HCT116 (cell line): ENCODE results near the gene UGT1A6. TPM values are rescaled to one million over a fixed set of nuclear protein-coding genes. Genes with fewer than 3 reads are reported as not detected.

Experiments
- ATAC-seq: fragments of 200-7000 bp; cut with Tn5 transposase; 2 replicates; pipeline ENCODE4 v1.9.1; 2020; ENCODE audit warnings: mild to moderate bottlenecking, moderate library complexity
- BruUV-seq: library from RNA; stranded (reverse); fragments of 400-500 nt; replicated peaks from 2 replicates; lab custom pipeline; 2021; lab: Mats Ljungman, UMichigan
- CTCF ChIA-PET: fragments of 300-600 bp; sonication (Branson Sonifier 250); formaldehyde crosslinking; loops from one replicate; lab custom pipeline; 2021; ENCODE audit warnings: antibody characterized with exemption; lab: Charles Lee
- POLR2A ChIA-PET: fragments of 300-600, 350-600 bp; sonication (Branson Sonifier 250); formaldehyde crosslinking; loops from one replicate; lab custom pipeline; 2021; ENCODE audit warnings: antibody characterized with exemption; lab: Charles Lee
- RAD21 ChIA-PET, 2 experiments: fragments of 300-600 bp; sonication (Branson Sonifier 250); formaldehyde crosslinking; loops; one replicate each; lab custom pipeline; 2023; ENCODE audit warnings: low total read pairs in 2 of 2; ENCODE audit not compliant: uncharacterized antibody in 2 of 2, unreplicated experiment in 2 of 2, low non-redundant PET in 1 of 2; lab: Charles Lee
- DNase-seq: peaks from one replicate; pipeline ENCODE4 v3.0.0-alpha.2; 2010; ENCODE audit warnings: low read depth, low spot score
- H2AFZ ChIP-seq: fragments of 200-600 bp; shearing (Covaris generic), sonication (generic); 2 replicates; pipeline ENCODE4 v1.6.1; 2017; ENCODE audit warnings: low read depth, mixed run types, mixed read lengths, antibody characterized with exemption, low read length; ENCODE audit not compliant: poor library complexity, severe bottlenecking
- H3K27ac ChIP-seq: 2 replicates; pipeline ENCODE4 v1.5.1; 2012; ENCODE audit warnings: low read depth, low read length
- H3K27me3 ChIP-seq: fragments of 200-600 bp; sonication (generic); 2 replicates; pipeline ENCODE4 v1.6.1; 2016; ENCODE audit warnings: mixed run types, low read length, mixed read lengths; ENCODE audit not compliant: insufficient read depth
- H3K36me3 ChIP-seq, 2 experiments: fragments of 200-500 bp in 1 of 2; fragments of 200-600 bp in 1 of 2; sonication (Bioruptor generic) in 1 of 2; sonication (generic) in 1 of 2; 2 replicates each; pipeline versions ENCODE4 v1.5.1 to v1.6.1; 2014 to 2016; ENCODE audit warnings: low read length in 2 of 2, inconsistent platforms in 1 of 2, mixed read lengths in 1 of 2, mixed run types in 1 of 2; ENCODE audit not compliant: insufficient read depth in 2 of 2, control insufficient read depth in 1 of 2
- H3K4me1 ChIP-seq, 2 experiments: fragments of 200-600 bp in 1 of 2; sonication (generic) in 1 of 2; 2 replicates each; pipeline versions ENCODE4 v1.5.1 to v1.6.1; 2012 to 2017; ENCODE audit warnings: low read length in 2 of 2, inconsistent platforms in 1 of 2, mild to moderate bottlenecking in 1 of 2, mixed read lengths in 1 of 2, mixed run types in 1 of 2, moderate library complexity in 1 of 2; ENCODE audit not compliant: insufficient read depth in 2 of 2, control insufficient read depth in 1 of 2
- H3K4me2 ChIP-seq: fragments of 200-600 bp; sonication (generic); 2 replicates; pipeline ENCODE4 v1.6.1; 2017; ENCODE audit warnings: mixed run types, low read length, mixed read lengths
- H3K4me3 ChIP-seq, 2 experiments: fragments of 200-600 bp in 1 of 2; sonication (generic) in 1 of 2; replicated peaks in 1 of 2; 2 replicates each; pipeline ENCODE4 v1.5.1; 2011 to 2016; ENCODE audit warnings: low read length in 2 of 2, control low read depth in 1 of 2, low read depth in 1 of 2, mild to moderate bottlenecking in 1 of 2, mixed read lengths in 1 of 2, mixed run types in 1 of 2
- H3K79me2 ChIP-seq: fragments of 200-600 bp; sonication (generic); 2 replicates; pipeline ENCODE4 v1.6.1; 2017; ENCODE audit warnings: mild to moderate bottlenecking, mixed run types, low read length, moderate library complexity, mixed read lengths; ENCODE audit not compliant: insufficient read depth
- H3K9ac ChIP-seq: fragments of 200-600 bp; sonication (generic); 2 replicates; pipeline ENCODE4 v1.6.1; 2016; ENCODE audit warnings: low read length, mixed read lengths
- H3K9me2 ChIP-seq: fragments of 200-600 bp; sonication (generic), shearing (Covaris generic); 2 replicates; pipeline ENCODE4 v1.6.1; 2017; ENCODE audit warnings: mixed run types, mild to moderate bottlenecking, moderate library complexity; ENCODE audit not compliant: insufficient read depth
- H3K9me3 ChIP-seq, 2 experiments: fragments of 200-500 bp in 1 of 2; fragments of 200-600 bp in 1 of 2; sonication (Bioruptor generic) in 1 of 2; sonication (generic) in 1 of 2; 2 replicates each; pipeline ENCODE4 v1.6.1; 2014 to 2017; ENCODE audit warnings: low read length in 2 of 2, mixed read lengths in 2 of 2, inconsistent platforms in 1 of 2, low read depth in 1 of 2, mild to moderate bottlenecking in 1 of 2, mixed run types in 1 of 2, moderate library complexity in 1 of 2; ENCODE audit not compliant: control insufficient read depth in 1 of 2, insufficient read depth in 1 of 2
- H4K20me1 ChIP-seq: fragments of 200-600 bp; sonication (generic), shearing (Covaris generic); 2 replicates; pipeline ENCODE4 v1.6.1; 2017; ENCODE audit warnings: mixed run types, mild to moderate bottlenecking, moderate library complexity; ENCODE audit not compliant: insufficient read depth
- CBX3 ChIP-seq: IDR thresholded peaks from 2 replicates; pipeline ENCODE4 v1.6.1; 2012; ENCODE audit warnings: low read depth
- CEBPB ChIP-seq: IDR thresholded peaks from 2 replicates; pipeline ENCODE4 v1.6.1; 2012; ENCODE audit warnings: low read depth
- EGR1 ChIP-seq: IDR thresholded peaks from 2 replicates; pipeline ENCODE4 v1.6.1; 2012; ENCODE audit warnings: low read depth
- EZH2 ChIP-seq: fragments of 200-600 bp; sonication (generic); IDR thresholded peaks from 2 replicates; pipeline ENCODE4 v1.6.1; 2017; ENCODE audit warnings: antibody characterized with exemption, mixed run types
- EZH2phosphoT487 ChIP-seq: fragments of 200-600 bp; IDR thresholded peaks from 2 replicates; pipeline ENCODE4 v1.6.1; 2018; ENCODE audit warnings: antibody characterized with exemption, borderline replicate concordance
- FOSL1 ChIP-seq: IDR thresholded peaks from 2 replicates; pipeline ENCODE4 v1.6.1; 2012; ENCODE audit warnings: low read depth
- POLR2A ChIP-seq: IDR thresholded peaks from 2 replicates; pipeline ENCODE4 v1.7.0; 2011; ENCODE audit warnings: borderline replicate concordance; ENCODE audit not compliant: insufficient read depth, insufficient read length; ENCODE audit errors: extremely low read depth
- POLR2AphosphoS5 ChIP-seq: IDR thresholded peaks from 2 replicates; pipeline ENCODE4 v1.6.1; 2011; ENCODE audit warnings: mild to moderate bottlenecking, low read depth, low read length, moderate library complexity
- SIN3A ChIP-seq: IDR thresholded peaks from 2 replicates; pipeline ENCODE4 v1.6.1; 2012; ENCODE audit warnings: low read depth
- SRF ChIP-seq: IDR thresholded peaks from 2 replicates; pipeline ENCODE4 v1.6.1; 2012; ENCODE audit warnings: low read depth
- TCF7L2 ChIP-seq: IDR thresholded peaks from 2 replicates; pipeline ENCODE4 v1.7.0; 2011; ENCODE audit warnings: borderline replicate concordance, inconsistent platforms; ENCODE audit not compliant: insufficient read depth, insufficient read length; ENCODE audit errors: extremely low read depth
- YY1 ChIP-seq: IDR thresholded peaks from 2 replicates; pipeline ENCODE4 v1.6.1; 2011; ENCODE audit warnings: low read length, low read depth, moderate library complexity, mild to moderate bottlenecking; ENCODE audit not compliant: insufficient replicate concordance; ENCODE audit errors: extremely low read depth
- ZFX ChIP-seq: fragments of 450-650 bp; IDR thresholded peaks from 2 replicates; pipeline ENCODE4 v1.6.1; 2017
- ZNF274 ChIP-seq: fragments of 200-500 bp; sonication (Bioruptor generic); IDR thresholded peaks from 2 replicates; pipeline ENCODE4 v1.6.1; 2014; ENCODE audit warnings: mild to moderate bottlenecking, low read depth, low read length, inconsistent platforms
- intact Hi-C: fragments of 100-400 bp; cut with micrococcal nuclease; formaldehyde crosslinking; loops from 2 replicates; pipeline ENCODE4 v1.10.0; 2022
- total RNA-seq: library from RNA; stranded (reverse); gene quantifications from one replicate; pipeline ENCODE4 v1.2.1, GENCODE V29; 2021; ENCODE audit not compliant: unreplicated experiment
- TF ChIP-seq, protein P1 (sequence below): IDR thresholded peaks from 2 replicates; pipeline ENCODE4 v1.6.1; 2011; ENCODE audit warnings: mild to moderate bottlenecking, low read length, moderate library complexity; ENCODE audit not compliant: insufficient replicate concordance; ENCODE audit errors: extremely low read depth
- TF ChIP-seq, protein P2 (sequence below): IDR thresholded peaks from 2 replicates; pipeline ENCODE4 v1.6.1; 2012
- TF ChIP-seq, protein P3 (sequence below): IDR thresholded peaks from 2 replicates; pipeline ENCODE4 v1.6.1; 2012; ENCODE audit warnings: low read depth

Gene UGT1A6
- total RNA-seq, 1 experiment from 2014 or later, result not detected

DNA sequence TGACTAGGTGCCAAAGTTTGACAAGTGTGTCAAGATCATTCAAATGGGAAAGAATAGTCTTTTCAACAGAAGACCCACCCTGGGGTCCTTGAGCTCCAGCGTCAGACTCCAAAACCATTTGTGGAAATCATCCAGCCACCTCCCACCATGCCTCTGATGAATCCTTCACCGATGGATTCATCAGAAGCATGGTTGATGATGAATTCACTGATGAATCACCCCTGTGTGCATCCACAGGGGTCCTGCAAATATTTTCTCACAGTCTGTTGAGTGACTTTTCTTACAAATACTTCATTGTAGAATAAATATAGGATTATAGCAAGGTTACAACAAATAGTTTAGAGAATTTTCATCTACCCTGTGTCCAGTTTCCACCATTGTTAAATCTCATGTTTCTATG is 16.6 kb upstream of the UGT1A6 start:
- POLR2A ChIA-PET, result no interaction called here
- CTCF ChIA-PET, result no interaction called here
- H3K27me3 ChIP-seq, result peaks cover 18% of the 10 kb centered on the region; the same call in 1 of the 2 replicates
- H3K9ac ChIP-seq, result no peak overlapping the region
- H3K9me3 ChIP-seq, result no peaks in the 10 kb centered on the region
- no peak overlapping the region for H3K4me3 ChIP-seq
- H3K27ac ChIP-seq, result no peak overlapping the region
- RAD21 ChIA-PET, result no interaction called here
- no peaks in the 10 kb centered on the region for H4K20me1 ChIP-seq
- TF ChIP-seq, protein P1, sequence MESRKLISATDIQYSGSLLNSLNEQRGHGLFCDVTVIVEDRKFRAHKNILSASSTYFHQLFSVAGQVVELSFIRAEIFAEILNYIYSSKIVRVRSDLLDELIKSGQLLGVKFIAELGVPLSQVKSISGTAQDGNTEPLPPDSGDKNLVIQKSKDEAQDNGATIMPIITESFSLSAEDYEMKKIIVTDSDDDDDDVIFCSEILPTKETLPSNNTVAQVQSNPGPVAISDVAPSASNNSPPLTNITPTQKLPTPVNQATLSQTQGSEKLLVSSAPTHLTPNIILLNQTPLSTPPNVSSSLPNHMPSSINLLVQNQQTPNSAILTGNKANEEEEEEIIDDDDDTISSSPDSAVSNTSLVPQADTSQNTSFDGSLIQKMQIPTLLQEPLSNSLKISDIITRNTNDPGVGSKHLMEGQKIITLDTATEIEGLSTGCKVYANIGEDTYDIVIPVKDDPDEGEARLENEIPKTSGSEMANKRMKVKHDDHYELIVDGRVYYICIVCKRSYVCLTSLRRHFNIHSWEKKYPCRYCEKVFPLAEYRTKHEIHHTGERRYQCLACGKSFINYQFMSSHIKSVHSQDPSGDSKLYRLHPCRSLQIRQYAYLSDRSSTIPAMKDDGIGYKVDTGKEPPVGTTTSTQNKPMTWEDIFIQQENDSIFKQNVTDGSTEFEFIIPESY, result no peak
- TF ChIP-seq POLR2A (no peak), TCF7L2 (no peak), POLR2AphosphoS5 (no peak)
- no peaks in the 10 kb centered on the region for H3K79me2 ChIP-seq
- BruUV-seq, result no TSS peak
- no peaks in the 10 kb centered on the region for H3K4me1 ChIP-seq
- intact Hi-C loops, result no loop called here
- H3K9me2 ChIP-seq, result no peaks in the 10 kb centered on the region
- H2AFZ ChIP-seq, result no peak overlapping the region
- no peak for ATAC-seq
- H3K4me2 ChIP-seq, result no peak overlapping the region
- DNase-seq, result no peak
- H3K36me3 ChIP-seq, result no peaks in the 10 kb centered on the region

DNA sequence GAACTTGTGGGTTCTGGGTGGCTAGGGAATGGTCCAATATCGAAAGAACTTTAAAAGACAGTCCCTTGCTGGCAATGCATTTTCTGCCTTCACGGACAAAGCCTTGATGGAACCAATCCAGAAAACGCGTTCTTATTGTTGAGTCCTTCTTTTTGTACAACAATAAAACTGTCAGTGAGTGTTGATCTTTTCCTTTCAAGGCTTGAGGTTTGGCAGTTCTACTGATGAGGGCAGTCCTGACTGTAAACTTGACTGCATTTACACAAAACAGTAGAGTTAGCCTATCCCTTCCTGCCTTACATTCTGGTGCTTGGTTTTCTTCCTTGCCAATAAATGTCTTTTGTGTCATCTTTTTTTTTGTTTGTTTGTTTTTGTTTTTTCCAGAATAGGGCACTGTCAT is 13.5 kb upstream of the UGT1A6 start:
- no peak for ATAC-seq
- ChIA-PET POLR2A (no interaction called here), RAD21 (no interaction called here), CTCF (no interaction called here)
- H3K27ac ChIP-seq, result no peak overlapping the region
- H3K36me3 ChIP-seq, result no peaks in the 10 kb centered on the region
- H3K9ac ChIP-seq, result no peak overlapping the region
- intact Hi-C loops, result no loop called here
- no peak overlapping the region for H2AFZ ChIP-seq
- no peak for DNase-seq
- H3K4me2 ChIP-seq, result no peak overlapping the region
- no peaks in the 10 kb centered on the region for H3K9me3 ChIP-seq
- H3K27me3 ChIP-seq, result peaks cover 18% of the 10 kb centered on the region; the same call in 1 of the 2 replicates
- no peaks in the 10 kb centered on the region for H3K4me1 ChIP-seq
- BruUV-seq, result no TSS peak
- no peaks in the 10 kb centered on the region for H4K20me1 ChIP-seq
- no peak overlapping the region for H3K4me3 ChIP-seq
- H3K9me2 ChIP-seq, result no peaks in the 10 kb centered on the region
- no peaks in the 10 kb centered on the region for H3K79me2 ChIP-seq
- no peak for TF ChIP-seq CBX3
- TF ChIP-seq, protein P2, sequence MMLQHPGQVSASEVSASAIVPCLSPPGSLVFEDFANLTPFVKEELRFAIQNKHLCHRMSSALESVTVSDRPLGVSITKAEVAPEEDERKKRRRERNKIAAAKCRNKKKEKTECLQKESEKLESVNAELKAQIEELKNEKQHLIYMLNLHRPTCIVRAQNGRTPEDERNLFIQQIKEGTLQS, result no peak
- TF ChIP-seq ZFX, result no peak
- TF ChIP-seq EZH2phosphoT487, result no peak
- no peak for TF ChIP-seq TCF7L2
- TF ChIP-seq FOSL1, result no peak
- no peak for TF ChIP-seq POLR2AphosphoS5
- no peak for TF ChIP-seq CEBPB
- TF ChIP-seq SIN3A, result no peak
- TF ChIP-seq, protein P3, sequence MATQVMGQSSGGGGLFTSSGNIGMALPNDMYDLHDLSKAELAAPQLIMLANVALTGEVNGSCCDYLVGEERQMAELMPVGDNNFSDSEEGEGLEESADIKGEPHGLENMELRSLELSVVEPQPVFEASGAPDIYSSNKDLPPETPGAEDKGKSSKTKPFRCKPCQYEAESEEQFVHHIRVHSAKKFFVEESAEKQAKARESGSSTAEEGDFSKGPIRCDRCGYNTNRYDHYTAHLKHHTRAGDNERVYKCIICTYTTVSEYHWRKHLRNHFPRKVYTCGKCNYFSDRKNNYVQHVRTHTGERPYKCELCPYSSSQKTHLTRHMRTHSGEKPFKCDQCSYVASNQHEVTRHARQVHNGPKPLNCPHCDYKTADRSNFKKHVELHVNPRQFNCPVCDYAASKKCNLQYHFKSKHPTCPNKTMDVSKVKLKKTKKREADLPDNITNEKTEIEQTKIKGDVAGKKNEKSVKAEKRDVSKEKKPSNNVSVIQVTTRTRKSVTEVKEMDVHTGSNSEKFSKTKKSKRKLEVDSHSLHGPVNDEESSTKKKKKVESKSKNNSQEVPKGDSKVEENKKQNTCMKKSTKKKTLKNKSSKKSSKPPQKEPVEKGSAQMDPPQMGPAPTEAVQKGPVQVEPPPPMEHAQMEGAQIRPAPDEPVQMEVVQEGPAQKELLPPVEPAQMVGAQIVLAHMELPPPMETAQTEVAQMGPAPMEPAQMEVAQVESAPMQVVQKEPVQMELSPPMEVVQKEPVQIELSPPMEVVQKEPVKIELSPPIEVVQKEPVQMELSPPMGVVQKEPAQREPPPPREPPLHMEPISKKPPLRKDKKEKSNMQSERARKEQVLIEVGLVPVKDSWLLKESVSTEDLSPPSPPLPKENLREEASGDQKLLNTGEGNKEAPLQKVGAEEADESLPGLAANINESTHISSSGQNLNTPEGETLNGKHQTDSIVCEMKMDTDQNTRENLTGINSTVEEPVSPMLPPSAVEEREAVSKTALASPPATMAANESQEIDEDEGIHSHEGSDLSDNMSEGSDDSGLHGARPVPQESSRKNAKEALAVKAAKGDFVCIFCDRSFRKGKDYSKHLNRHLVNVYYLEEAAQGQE, result no peak
- TF ChIP-seq EGR1, result no peak
- TF ChIP-seq SRF, result no peak
- TF ChIP-seq ZNF274, result no peak
- no peak for TF ChIP-seq EZH2
- no peak for TF ChIP-seq YY1
